NCI-H226 (cell line): ENCODE results near the gene SUN1.

Experiments
- DNase-seq: peaks from one replicate; pipeline ENCODE4 v3.0.0-alpha.2; 2015

Gene SUN1

DNA sequence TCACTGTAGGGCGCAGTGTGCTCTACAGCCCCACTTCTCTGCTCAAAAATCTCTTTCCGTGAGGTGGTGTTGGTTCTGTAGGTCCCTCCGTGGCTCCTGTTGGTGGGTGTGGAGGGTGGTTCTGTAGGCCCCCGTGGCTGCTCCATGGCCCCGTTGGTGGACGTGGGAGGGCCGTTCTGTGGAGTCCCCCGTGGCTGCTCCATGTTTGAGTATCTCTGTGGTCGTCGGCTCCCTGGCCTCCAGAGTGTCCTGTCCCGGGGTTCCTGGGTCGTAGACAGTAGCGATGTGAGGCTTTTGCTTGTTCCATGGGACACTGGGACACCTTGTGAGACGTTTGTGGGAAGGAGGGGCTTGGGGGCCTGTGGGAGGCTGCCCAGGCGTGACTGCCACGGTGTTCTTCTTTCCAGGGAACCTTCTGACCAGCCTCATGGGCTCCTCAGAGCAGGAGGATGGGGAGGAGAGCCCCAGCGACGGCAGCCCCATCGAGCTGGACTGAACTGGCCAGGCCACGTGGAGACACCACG is 62.7 kb downstream of the SUN1 start:
- no peak for DNase-seq

DNA sequence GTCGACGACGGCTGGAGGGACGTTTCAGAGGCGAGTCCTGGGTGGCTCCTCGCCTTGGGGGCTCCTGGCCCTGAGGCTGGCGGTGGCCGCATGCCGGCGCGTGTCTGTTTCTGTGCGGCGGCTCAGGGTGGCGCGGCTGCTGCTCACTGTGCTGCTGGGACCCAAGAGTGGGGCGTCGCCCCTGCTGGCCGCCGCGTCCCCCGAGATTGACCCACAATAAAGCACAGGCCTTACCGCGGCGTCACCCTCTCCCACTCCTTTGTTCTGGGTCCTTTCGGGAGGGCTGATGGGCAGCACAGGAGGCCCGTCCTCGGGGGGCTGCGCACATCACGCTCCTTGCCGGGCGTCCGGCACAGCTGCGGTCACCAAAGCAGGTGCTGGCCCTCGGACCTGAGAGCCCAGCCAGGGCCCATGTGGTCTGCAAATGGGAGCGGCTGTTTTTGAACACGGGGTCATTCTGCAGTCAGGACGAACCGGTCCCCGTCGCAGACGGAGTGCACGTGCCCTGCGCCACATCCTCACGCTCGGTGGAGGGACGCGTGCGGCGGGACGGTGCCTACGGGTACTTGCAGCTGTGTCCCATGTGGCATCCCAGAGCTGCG is 63.3 kb downstream of the SUN1 start:
- DNase-seq, result no peak

DNA sequence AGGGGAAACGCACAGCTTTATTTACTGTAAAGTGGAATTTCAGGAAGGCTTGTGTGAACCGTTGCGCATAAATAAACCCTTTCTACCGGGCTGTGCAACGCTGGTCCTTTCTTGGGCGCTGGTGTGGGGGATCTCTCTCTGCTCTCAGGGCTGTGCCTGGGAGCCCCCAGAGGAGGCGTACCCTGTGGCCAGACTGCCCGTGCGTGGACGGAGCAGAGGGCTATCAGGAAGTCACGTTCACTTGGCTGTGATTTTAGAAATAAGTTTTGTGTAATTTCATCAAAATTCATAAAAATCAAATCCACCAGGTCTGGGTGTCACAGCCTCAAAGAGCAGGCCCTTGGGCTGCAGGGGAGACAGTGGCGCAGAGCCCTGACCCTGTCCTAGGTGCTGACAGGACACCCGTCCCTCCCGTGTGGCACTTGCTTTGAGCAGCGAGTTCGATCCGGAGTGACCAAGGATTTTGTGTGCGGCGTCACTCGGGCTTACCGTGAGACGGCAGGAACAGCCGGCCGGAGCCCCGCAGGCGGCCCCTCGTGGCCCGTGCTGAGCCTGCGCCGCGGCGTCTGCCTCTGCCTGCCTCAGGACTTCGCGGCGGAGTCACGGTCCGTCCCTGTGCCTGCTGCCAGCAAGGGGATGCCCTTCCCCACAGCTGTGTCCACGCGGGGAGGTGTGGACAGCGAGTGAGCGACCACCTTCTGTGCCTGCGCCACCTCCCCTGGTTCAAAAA is 64.2 kb downstream of the SUN1 start:
- no peak for DNase-seq

DNA sequence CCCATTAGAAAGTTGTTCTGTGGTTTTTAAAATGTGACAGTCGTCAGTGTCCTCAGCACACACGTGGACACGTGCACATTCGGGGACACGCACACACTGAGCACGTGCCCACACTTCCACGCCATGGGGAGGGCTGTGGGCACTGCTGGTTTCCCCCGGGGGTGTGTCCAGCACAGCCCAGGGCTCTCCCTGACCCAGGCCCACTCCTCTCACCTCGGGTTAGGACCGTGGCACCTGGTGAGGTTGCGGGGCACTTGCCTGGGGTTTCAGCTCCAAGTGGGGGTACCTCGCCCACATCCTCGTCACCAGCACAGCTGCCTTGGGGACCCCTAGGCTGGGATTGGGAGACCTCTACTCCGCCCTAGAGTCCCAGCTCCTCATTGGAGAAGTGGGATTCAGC is 64.8 kb downstream of the SUN1 start:
- no peak for DNase-seq

DNA sequence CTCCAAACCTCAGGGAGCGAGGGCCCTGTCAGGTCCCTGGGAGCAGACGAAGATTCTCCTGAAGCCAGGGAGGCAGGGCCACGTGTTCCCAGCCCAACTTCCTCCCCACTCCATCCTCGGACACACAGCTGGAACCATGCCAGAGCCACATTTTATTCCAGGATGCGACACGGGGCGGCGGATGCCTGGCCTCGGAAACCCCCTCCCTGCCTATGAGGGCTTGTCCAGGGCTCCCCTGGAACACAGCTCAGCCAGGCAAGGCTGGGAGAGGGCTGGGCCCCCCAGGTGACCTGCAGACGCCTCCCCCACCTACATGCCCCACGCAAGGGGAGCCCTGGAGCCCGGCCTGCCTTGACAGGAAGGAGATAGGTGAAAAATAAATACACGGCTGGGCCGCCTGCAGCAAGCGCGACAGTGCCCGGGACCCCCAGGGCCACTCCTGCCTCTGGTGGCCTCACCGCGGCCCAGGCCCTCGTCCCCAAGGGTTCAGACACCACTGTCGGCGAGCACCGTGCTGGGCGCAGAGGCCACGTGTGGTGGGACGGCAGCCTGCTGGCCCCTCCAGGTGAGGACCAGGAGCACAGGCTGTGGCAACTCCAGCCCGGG is 65.6 kb downstream of the SUN1 start:
- DNase-seq, result no peak

DNA sequence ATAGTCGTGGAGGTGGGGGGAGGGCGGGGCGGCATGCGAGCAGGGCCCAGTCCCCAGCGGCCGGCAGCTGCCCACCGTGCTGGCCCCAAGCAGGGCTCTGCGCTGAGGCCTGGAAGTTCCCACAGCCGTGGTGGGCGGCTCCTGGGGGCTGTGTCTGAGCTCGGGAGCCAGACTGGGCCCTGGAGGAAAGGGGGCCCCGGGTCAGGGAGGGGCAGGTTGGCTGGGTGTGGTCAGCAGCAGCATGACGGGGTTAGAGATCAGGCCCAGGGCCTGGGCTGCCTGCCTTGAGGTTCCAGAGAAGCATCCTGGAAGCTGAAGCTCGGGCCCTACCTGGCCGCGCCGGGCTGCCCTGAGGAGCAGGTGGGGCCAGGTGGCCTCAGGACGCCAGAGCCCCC is 66.2 kb downstream of the SUN1 start:
- no peak for DNase-seq

DNA sequence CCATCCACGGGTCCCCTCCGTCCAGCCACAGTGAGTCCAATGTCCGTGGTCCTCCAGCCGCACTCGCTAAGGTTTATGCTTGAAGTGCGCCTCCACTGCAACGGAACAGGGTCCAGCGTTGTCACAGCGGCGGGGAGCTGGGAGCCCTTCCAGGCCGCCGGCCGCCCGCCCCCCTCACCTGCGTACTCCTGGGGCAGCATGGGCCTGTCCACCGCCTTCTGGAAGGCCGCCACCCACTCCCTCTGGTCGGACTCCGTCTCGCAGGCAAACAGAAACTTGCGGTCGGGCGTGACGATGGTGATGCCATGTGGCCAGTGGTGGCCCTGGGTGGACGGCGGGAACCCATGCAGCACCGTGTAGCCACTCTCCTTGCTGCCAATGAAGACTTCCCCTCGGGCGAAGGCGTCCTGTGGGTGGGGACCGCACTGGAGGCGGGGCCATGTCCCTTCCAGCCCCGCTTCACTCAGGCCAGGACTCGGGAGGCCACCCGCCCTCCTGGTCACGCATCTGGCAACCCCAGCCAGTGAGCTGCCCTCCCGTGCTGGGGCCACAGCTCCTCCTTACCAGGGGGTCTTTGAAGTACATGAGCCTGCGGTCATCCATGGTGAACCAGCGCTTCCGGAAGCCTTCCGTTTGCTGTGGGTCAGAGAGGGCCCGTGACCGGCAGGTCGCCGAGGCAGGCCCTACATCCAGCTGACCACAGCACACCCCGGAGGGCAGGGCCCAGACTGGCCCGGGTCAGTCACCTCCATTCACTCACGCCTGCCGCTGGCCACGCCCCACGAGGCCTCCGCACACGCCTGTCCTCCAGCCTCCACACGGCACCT is 66.8 kb downstream of the SUN1 start:
- no peak for DNase-seq

DNA sequence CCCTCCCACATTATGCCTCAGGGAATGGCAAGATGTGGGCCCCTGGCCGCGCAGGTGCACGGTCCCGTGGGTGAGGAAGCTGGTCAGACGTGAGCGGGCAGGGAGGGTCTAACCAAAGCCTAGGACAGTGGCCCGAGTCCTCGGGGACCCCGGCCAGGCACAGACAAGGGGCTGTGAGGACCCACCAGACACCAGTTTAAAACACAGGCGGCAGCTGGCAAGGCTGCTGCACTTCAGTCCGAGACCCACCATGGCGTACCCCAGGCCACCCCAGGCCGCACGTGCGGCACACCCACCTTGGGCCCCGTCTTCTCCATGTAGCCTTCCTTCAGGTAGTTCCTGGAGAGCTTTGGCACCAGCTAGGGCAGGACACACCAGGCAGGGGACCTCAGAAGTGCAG is 67.5 kb downstream of the SUN1 start:
- no peak for DNase-seq

DNA sequence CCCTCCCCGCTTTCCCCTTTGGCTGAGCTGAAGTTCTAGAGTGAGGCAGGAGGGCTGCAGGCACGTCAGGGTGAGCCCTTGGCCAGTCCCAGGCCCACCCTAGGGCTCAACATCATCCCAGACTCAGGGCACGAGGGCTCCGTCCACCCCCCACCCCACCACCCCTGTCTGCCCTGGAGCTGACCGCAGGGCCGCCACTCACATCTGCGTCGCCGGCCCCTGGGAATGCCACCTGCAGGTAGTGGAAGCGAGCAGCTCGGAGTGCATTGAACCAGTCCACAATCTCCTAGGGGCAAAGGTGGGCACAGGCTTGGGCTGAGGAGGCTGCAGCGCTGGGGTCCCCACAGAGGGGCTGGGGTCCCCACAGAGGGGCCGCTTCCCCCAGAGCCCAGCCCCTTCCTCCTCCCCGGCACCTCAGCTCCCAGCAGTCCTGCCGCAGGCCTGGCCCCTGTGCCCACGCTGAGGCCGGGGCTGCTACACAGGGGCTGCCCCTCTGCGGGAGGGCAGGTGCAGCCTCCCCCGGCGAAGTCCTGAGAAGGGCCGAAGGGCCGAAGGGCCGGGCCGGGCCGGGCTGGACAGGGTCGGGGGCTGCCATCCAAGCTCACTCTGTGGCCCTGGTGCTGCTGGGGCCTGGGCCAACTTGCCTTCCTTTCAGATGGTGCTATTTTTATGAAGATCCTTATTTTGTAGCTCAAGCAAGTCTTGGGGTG is 68.2 kb downstream of the SUN1 start:
- DNase-seq, result no peak

DNA sequence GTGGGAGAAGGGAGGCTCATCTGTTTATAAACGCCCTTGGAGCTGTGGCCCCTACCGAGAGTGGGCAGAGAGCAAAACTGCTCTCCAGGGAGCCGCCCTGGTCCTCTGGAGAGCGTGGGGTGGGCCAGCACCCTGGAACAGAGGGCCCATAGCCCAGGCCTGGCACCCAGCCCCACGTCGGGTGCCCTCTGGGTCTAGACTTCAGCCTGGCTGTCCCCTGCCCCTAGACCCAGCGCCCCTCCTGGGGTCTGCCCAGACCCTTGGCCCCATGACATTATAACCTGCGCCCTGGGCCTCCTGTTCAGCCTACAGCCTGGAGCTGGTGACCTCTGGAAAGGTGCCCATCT is 68.7 kb downstream of the SUN1 start:
- no peak for DNase-seq

DNA sequence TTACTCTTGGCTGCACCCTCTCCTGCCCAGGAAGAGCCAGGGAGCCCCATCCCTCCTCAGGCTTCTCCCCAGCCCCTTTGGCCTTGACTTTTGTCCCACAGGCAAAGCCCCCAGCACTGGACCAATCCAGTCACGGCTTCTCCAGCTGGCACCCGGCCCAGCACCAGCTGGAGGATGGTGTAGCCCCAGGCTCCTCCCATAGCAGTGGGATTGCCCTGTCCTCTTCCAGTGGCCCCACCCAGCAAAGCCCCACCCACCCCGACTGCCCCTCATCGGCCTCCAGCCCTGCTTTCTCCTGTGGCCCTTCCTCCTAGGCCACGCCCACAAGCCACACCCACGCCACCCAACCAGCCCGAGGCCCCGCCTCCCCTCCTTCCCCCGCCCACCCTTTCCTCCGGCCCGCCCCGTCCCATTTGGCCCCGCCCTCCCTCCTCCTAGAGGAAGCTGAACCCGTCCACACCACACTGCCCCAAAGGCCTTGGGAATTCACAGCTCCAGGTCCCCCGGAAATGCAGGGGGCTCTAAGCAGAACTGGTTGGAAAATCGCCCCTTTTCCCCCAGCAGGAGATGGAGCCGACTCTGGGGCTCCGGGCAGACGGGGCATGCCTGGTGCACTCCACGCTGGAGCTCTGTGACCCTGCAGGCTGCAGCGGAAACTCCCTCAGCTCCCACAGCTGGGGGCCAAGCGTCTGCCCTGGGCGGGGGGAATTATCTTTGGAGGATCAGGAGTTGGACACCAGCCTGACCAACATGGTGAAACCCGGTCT is 69.3 kb downstream of the SUN1 start:
- DNase-seq, result peak; percentile 96

DNA sequence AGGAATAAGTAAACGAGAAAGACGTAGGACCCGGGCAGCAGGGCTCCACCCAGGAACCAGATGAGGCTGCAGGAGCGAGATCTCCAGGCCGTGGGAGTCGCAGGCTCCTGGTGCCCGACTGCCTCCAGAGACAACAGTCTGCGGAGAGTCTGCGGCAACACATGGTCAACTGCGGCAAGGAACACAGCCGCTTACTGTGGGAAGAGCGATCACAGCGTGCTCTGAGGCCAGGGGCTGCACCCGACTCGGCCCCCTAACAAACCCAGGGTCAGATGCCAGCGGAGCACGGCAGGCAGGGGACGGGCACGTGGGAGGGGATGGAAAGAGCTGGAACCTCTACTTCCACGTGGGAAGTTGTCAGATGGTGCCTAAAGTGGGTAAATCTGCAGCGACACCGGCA is 70.7 kb downstream of the SUN1 start:
- no peak for DNase-seq

DNA sequence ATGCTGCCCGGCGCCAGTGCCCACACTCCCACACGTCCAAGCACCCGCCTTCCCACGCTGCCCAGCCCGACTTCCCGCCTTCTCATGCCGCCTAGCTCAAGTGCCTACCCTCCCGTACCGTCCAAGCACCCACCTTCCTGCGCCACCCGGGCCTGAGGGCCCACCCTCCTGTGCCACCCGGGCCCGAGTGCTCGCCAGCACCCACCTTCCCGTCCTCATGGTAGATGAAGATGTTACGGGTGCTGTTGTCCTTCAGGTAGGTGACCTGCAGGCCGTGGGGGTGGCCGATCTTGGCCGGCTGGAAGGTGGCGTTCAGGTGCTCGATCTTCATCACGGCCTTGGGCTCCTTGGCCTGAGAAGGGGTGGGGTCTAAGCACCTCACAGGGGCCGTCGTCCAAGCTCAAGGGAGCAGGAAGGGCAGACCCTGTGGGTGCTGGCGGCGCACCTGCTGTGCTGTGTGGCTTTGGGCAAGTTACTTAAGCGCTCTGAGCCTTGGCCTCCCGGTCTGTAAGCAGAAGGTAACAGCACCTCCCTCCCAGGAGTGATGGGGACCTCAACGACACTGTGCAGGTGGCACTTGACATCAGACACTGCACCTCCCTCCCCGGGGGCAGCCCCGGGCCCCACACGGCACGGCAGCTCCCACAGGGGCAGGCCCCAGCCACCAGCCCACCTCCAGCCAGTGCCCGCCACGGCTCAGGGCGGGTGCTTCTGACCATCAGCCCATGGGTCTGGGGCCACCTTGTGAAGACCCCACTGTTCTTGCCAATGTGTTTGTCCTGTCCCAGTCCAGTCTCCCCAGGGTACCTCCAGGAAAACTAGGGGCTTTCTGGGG is 71.9 kb downstream of the SUN1 start:
- DNase-seq, result no peak

DNA sequence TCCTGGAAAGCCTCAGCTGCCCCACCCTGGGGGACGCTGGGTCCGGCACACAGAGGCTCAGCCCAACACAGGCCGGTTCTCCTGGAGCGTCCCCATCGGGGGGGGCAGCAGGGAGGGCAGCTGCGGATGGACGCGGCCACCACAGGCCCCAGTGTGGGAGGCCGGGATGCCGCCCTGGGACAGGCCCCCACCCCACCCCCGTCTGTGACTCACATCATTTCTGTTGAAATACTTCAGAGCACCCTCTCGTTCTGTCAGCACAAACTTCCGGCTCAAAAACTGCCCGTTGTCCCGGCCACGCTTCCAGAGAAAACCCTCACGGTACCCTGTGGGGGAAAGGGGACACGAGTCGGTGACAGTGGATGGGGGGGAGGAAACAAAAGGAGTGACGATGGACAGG is 72.6 kb downstream of the SUN1 start:
- no peak for DNase-seq

DNA sequence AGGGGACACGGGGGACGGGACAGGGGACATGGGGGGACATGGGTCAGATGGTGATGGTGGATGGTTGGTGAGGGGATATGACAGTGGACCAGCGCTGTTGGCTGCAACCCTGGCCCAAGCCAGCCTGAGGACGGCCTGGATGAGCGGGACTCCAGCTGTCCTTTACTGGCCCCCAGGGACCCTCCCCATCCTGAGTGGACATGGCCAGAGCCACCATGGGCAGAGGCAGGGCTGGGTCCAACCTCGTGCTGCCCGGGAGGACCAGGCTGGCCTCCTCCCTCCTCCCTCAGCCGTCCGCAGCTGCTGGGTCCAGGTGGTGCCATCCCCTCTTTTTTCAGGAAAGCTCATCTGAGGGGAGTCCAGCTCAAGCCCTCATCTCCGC is 74.5 kb downstream of the SUN1 start:
- DNase-seq, result no peak

DNA sequence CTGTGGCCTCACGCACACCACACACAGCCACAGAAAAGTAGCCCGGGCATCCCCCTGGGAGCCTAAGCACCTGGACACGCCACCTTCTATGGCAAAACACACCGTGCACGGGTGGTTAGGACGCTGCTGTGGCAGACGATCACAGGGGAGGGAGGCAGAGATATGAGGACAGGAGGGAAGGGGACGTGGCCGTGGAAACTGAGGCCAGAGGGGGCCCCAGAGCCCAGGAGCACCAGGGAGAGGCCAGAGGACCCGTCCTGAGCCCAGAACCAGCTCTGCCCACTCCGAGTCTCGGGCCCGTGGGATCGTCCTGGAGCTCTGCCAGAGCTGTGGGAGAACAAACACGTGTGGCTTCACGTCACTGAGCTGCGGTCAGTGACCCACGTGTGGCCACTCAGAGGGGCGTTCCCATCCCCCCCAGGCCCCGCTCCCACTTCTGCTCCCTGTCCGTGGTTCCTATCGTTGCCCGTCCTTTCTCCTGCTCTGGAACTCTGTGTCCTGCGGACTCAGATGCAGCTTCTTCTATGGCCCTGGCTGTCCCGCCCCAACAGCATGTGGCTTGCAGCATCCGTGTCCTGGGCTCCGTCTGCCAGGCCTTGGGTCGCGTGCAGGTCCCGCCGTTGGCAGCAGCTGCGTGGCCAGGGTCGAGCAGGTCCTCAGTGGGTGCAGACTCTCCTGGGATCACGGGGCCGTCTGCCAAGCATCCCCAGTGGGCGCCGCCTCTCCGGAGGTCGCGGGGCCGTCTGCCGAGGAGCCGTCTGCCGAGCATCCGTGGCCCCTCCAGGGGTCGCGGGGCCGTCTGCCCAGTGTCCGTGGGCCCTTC is 75.1 kb downstream of the SUN1 start:
- DNase-seq, result no peak

DNA sequence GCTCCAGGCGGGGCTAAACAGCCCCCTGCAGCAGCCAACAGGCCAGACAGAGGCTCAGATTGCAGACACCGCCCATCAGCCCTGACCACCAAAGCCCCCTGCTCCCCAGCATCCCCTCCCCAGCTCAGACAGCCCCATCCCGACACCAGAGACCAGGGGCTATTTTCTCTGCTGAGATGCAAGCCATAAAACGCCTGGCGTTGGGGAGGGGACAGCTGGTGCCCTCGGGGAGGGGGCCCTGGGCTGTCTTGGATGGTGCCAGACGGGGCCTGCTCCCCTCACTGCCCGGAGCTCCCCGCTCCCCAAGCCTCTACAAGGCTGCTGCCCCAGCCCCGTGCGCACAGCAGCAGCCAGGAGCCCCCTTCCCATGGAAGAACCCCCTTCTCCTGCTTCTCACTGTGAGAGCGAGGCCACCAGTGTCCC is 75.9 kb downstream of the SUN1 start:
- no peak for DNase-seq

DNA sequence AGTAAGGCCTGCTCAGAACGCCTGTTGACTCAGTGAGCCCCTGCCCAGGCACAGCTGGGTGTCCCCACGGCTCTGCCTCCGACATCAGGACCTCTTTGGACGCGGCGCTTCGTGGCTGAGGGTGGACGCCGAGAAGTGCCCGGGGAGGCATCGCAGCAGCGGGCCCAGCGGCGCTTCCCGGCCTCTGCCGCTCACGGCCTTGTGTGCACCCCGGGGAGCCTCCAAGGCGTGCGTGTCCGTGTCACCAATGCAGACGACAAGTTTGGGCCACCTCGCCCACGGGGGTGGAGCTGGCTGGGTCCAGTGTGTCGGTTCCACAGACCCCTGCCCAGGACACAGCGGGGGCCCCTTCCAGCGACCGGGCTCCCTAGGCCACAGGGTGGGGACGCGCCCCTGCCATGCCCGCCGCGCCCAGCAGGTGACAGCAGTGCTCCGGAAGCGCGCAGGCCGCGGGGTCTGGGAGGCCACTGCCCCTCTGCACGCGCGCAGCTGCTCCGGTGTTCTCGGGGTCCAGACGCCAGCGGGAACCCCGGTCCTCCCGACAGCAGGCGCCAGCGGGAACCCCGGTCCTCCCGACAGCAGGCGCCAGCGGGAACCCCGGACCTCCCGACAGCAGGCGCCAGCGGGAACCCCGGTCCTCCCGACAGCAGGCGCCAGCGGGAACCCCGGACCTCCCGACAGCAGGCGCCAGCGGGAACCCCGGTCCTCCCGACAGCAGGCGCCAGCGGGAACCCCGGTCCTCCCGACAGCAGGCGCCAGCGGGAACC is 76.5 kb downstream of the SUN1 start:
- DNase-seq, result peak; percentile 61
